HepG2 (cell line): ENCODE measurements around the gene MST1. TPM values are rescaled to one million over a fixed set of nuclear protein-coding genes. Genes with fewer than 3 reads are reported as not detected.

Source experiments
- BCL6 ChIP-seq: IDR thresholded peaks from 2 replicates; pipeline ENCODE4 v1.6.1; 2016; ENCODE audit warnings: missing genetic modification reagents, missing compliant biosample characterization
- GATAD2A ChIP-seq: IDR thresholded peaks from 2 replicates; pipeline ENCODE4 v1.6.1; 2016
- HNF4A ChIP-seq: sonication (generic); formaldehyde crosslinking; IDR thresholded peaks from 2 replicates; pipeline ENCODE4 v1.4.0; 2020; ENCODE audit warnings: missing genetic modification reagents
- IKZF5 ChIP-seq: IDR thresholded peaks from 2 replicates; pipeline ENCODE4 v1.6.1; 2018; ENCODE audit warnings: missing genetic modification reagents, mild to moderate bottlenecking, missing compliant biosample characterization
- SMYD3 ChIP-seq: sonication (generic); formaldehyde crosslinking; IDR thresholded peaks from 2 replicates; pipeline ENCODE4 v1.8.1; 2023; ENCODE audit warnings: mild to moderate bottlenecking, missing genetic modification reagents
- TBX3 ChIP-seq: fragments of 450-650 bp; IDR thresholded peaks from 2 replicates; pipeline ENCODE4 v1.6.1; 2017; ENCODE audit warnings: antibody characterized with exemption, mild to moderate bottlenecking, inconsistent platforms, borderline replicate concordance
- XBP1 ChIP-seq: sonication (generic); formaldehyde crosslinking; IDR thresholded peaks from 2 replicates; pipeline ENCODE4 v1.5.0; 2020; ENCODE audit warnings: missing genetic modification reagents
- YEATS2 ChIP-seq: sonication (generic); formaldehyde crosslinking; IDR thresholded peaks from 2 replicates; pipeline ENCODE4 v1.4.0; 2020; ENCODE audit warnings: missing genetic modification reagents, borderline replicate concordance
- ZNF331 ChIP-seq: sonication (generic); formaldehyde crosslinking; IDR thresholded peaks from 2 replicates; pipeline ENCODE4 v1.4.0; 2020; ENCODE audit warnings: missing genetic modification reagents
- polyA plus RNA-seq, 8 experiments: library from polyadenylated mRNA; depleted of rRNA in 3 of 8; stranded (reverse) in 7 of 8; unstranded in 1 of 8; fragments of >200 nt; fragmentation: Illumina TruSeq in 4 of 8; extraction: Trizol in 4 of 8; gene quantifications; 2 replicates each; pipeline versions ENCODE4 v1.2.1 to v1.2.3, GENCODE V29; 2011 to 2016; ENCODE audit warnings: low read depth in 4 of 8, missing spikeins in 1 of 8, mixed read lengths in 1 of 8; ENCODE audit not compliant: insufficient read depth in 1 of 8
- total RNA-seq, 5 experiments: library from RNA; depleted of rRNA; stranded (reverse); fragments of >200 nt; fragmentation: Illumina TruSeq; extraction: Trizol; gene quantifications; 2 replicates each; pipeline ENCODE4 v1.2.3, GENCODE V29; 2016; ENCODE audit warnings: low read depth in 1 of 5
- TF ChIP-seq, protein P1 (sequence below): sonication (generic); formaldehyde crosslinking; IDR thresholded peaks from 2 replicates; pipeline ENCODE4 v1.8.0; 2022; ENCODE audit warnings: mild to moderate bottlenecking, missing genetic modification reagents; ENCODE audit not compliant: insufficient replicate concordance
- TF ChIP-seq, protein P2 (sequence below): sonication (generic); formaldehyde crosslinking; IDR thresholded peaks from 2 replicates; pipeline ENCODE4 v1.4.0; 2020; ENCODE audit warnings: missing genetic modification reagents
- TF ChIP-seq, protein P3 (sequence below): IDR thresholded peaks from 2 replicates; pipeline ENCODE4 v1.6.1; 2012; ENCODE audit warnings: inconsistent platforms
- TF ChIP-seq, protein P4 (sequence below): sonication (generic); formaldehyde crosslinking; IDR thresholded peaks from 2 replicates; pipeline ENCODE4 v1.8.0; 2023; ENCODE audit warnings: mild to moderate bottlenecking, missing genetic modification reagents
- TF ChIP-seq, protein P5 (sequence below): sonication (generic); formaldehyde crosslinking; IDR thresholded peaks from 2 replicates; pipeline ENCODE4 v1.4.0; 2020; ENCODE audit warnings: low read depth, mild to moderate bottlenecking, missing genetic modification reagents
- TF ChIP-seq, protein P6 (sequence below): sonication (generic); formaldehyde crosslinking; IDR thresholded peaks from 2 replicates; pipeline ENCODE4 v1.5.0; 2020; ENCODE audit warnings: missing genetic modification reagents
- TF ChIP-seq, protein P7 (sequence below): IDR thresholded peaks from 2 replicates; pipeline ENCODE4 v1.6.1; 2016

The MST1 gene
- total and polyA plus RNA-seq, 2 of the 13 experiments (the other 11 are each of a cell fraction or from before 2014, with no cell fraction given) = 189 to 452 TPM

DNA sequence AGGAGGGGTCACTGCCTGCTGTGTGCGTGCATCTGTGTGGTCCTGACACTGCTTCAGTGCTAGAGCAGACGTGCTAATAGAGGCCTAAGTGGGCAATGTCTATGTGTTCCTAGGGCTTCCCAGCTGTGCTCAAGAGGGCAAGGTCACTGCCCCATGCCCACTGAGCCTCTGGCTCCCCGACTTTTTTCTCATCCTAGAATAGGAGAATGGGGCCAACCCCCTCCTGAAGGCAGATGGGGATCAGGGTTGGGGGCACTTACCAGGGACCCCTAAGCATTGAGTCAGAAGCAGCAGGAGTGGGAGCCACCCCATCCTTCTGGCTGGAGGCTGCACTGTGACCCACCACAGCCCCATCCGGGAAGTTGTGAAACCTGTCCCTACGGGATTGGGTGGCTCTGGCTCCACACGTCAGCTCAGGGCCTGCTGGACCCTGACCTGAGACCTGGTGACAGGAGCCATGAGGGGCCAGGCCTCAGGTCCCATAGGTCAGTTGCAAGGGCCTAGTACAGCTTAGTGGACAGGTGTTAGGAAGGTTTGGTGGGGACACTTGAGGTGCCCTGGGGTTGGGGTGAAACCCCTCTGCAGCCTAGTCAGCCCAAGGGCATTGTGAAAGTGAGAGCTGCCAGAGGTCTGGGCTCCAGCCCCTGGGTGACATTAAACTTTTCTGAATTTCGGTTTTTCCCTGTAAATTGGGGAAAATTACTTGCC lies 782 bp downstream of the MST1 start (continued):
- TF ChIP-seq, protein P1, sequence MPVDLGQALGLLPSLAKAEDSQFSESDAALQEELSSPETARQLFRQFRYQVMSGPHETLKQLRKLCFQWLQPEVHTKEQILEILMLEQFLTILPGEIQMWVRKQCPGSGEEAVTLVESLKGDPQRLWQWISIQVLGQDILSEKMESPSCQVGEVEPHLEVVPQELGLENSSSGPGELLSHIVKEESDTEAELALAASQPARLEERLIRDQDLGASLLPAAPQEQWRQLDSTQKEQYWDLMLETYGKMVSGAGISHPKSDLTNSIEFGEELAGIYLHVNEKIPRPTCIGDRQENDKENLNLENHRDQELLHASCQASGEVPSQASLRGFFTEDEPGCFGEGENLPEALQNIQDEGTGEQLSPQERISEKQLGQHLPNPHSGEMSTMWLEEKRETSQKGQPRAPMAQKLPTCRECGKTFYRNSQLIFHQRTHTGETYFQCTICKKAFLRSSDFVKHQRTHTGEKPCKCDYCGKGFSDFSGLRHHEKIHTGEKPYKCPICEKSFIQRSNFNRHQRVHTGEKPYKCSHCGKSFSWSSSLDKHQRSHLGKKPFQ (CRISPR knock-in tag) = peak; percentile 49
- TF ChIP-seq SMYD3 = 0 out of 2 replicates have a peak, but pooled peaks have one; percentile 54
- TF ChIP-seq, protein P2, sequence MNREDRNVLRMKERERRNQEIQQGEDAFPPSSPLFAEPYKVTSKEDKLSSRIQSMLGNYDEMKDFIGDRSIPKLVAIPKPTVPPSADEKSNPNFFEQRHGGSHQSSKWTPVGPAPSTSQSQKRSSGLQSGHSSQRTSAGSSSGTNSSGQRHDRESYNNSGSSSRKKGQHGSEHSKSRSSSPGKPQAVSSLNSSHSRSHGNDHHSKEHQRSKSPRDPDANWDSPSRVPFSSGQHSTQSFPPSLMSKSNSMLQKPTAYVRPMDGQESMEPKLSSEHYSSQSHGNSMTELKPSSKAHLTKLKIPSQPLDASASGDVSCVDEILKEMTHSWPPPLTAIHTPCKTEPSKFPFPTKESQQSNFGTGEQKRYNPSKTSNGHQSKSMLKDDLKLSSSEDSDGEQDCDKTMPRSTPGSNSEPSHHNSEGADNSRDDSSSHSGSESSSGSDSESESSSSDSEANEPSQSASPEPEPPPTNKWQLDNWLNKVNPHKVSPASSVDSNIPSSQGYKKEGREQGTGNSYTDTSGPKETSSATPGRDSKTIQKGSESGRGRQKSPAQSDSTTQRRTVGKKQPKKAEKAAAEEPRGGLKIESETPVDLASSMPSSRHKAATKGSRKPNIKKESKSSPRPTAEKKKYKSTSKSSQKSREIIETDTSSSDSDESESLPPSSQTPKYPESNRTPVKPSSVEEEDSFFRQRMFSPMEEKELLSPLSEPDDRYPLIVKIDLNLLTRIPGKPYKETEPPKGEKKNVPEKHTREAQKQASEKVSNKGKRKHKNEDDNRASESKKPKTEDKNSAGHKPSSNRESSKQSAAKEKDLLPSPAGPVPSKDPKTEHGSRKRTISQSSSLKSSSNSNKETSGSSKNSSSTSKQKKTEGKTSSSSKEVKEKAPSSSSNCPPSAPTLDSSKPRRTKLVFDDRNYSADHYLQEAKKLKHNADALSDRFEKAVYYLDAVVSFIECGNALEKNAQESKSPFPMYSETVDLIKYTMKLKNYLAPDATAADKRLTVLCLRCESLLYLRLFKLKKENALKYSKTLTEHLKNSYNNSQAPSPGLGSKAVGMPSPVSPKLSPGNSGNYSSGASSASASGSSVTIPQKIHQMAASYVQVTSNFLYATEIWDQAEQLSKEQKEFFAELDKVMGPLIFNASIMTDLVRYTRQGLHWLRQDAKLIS (CRISPR knock-in tag) = peak; percentile 85; the same call in 1 of the 2 replicates
- peak; percentile 26; the same call in 1 of the 2 replicates for TF ChIP-seq ZNF331 (CRISPR knock-in tag)
- peak; percentile 63; the same call in 1 of the 2 replicates for TF ChIP-seq YEATS2 (CRISPR knock-in tag)
- TF ChIP-seq, protein P3, sequence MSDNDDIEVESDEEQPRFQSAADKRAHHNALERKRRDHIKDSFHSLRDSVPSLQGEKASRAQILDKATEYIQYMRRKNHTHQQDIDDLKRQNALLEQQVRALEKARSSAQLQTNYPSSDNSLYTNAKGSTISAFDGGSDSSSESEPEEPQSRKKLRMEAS = peak; percentile 80
- TF ChIP-seq, protein P4, sequence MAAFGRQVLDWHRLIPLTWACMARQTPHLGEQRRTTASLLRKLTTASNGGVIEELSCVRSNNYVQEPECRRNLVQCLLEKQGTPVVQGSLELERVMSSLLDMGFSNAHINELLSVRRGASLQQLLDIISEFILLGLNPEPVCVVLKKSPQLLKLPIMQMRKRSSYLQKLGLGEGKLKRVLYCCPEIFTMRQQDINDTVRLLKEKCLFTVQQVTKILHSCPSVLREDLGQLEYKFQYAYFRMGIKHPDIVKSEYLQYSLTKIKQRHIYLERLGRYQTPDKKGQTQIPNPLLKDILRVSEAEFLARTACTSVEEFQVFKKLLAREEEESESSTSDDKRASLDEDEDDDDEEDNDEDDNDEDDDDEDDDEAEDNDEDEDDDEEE (CRISPR knock-in tag) = peak; percentile 7; the same call in 1 of the 2 replicates
- peak; percentile 33; the same call in 1 of the 2 replicates for TF ChIP-seq BCL6 (CRISPR knock-in tag)
- TF ChIP-seq, protein P5, sequence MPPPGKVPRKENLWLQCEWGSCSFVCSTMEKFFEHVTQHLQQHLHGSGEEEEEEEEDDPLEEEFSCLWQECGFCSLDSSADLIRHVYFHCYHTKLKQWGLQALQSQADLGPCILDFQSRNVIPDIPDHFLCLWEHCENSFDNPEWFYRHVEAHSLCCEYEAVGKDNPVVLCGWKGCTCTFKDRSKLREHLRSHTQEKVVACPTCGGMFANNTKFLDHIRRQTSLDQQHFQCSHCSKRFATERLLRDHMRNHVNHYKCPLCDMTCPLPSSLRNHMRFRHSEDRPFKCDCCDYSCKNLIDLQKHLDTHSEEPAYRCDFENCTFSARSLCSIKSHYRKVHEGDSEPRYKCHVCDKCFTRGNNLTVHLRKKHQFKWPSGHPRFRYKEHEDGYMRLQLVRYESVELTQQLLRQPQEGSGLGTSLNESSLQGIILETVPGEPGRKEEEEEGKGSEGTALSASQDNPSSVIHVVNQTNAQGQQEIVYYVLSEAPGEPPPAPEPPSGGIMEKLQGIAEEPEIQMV (CRISPR knock-in tag) = peak; percentile 64; the same call in 1 of the 2 replicates
- TF ChIP-seq GATAD2A (CRISPR knock-in tag) = peak; percentile 65
- peak; percentile 89 for TF ChIP-seq HNF4A (CRISPR knock-in tag)
- TF ChIP-seq TBX3 = peak; percentile 13; the same call in 1 of the 2 replicates
- peak; percentile 77; the same call in 1 of the 2 replicates for TF ChIP-seq XBP1 (CRISPR knock-in tag)
- TF ChIP-seq, protein P6, sequence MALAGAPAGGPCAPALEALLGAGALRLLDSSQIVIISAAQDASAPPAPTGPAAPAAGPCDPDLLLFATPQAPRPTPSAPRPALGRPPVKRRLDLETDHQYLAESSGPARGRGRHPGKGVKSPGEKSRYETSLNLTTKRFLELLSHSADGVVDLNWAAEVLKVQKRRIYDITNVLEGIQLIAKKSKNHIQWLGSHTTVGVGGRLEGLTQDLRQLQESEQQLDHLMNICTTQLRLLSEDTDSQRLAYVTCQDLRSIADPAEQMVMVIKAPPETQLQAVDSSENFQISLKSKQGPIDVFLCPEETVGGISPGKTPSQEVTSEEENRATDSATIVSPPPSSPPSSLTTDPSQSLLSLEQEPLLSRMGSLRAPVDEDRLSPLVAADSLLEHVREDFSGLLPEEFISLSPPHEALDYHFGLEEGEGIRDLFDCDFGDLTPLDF (CRISPR knock-in tag) = 0 out of 2 replicates have a peak, but pooled peaks have one; percentile 9
- TF ChIP-seq, protein P7, sequence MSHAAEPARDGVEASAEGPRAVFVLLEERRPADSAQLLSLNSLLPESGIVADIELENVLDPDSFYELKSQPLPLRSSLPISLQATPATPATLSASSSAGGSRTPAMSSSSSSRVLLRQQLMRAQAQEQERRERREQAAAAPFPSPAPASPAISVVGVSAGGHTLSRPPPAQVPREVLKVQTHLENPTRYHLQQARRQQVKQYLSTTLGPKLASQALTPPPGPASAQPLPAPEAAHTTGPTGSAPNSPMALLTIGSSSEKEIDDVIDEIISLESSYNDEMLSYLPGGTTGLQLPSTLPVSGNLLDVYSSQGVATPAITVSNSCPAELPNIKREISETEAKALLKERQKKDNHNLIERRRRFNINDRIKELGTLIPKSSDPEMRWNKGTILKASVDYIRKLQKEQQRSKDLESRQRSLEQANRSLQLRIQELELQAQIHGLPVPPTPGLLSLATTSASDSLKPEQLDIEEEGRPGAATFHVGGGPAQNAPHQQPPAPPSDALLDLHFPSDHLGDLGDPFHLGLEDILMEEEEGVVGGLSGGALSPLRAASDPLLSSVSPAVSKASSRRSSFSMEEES (CRISPR knock-in tag) = peak; percentile 44; the same call in 1 of the 2 replicates
- TF ChIP-seq IKZF5 (CRISPR knock-in tag) = peak; percentile 37
